SH-SY5Y (cell line): ENCODE results near the gene UNC79.

Experiments
- GATA2 ChIP-seq: IDR thresholded peaks from 2 replicates; pipeline ENCODE4 v1.6.1; 2011; ENCODE audit warnings: mild to moderate bottlenecking, low read depth, low read length
- GATA3 ChIP-seq: IDR thresholded peaks from 2 replicates; pipeline ENCODE4 v1.6.1; 2011; ENCODE audit warnings: low read depth, mild to moderate bottlenecking, low read length, moderate library complexity

DNA sequence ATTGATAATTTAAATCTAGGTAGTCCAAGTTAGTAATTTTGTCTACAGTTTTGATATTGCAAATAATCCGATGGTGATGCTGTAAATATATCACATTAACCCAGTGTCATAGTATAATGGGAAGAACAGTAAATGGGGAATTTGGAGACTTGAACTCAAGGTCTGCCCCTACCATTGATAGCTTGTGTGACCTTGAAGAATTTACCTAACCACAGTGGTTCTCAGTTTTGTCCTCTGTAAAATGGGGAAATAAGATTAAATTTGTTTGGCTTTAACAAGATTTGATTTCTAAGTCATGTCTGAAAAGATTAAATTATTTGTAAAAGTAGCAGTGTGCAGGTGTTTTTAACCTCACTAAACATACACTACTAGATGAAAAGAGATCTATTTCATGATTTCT is 100.9 kb downstream of the UNC79 start:
- no peak for TF ChIP-seq GATA2
- no peak for TF ChIP-seq GATA3
